NCI-H2196 treated with DMSO at 0.1 percent for 48 hours (cell line): ENCODE measurements around the gene FA2H.
"Not testable (repeated sequence)": the region's sequence is repeated elsewhere in the genome, so short reads cannot be mapped to it uniquely, and the experiment has no call there.

Source experiments
- DNase-seq: peaks from one replicate; lab custom pipeline; 2025; ENCODE audit not compliant: unreplicated experiment; lab: John Stamatoyannopoulos, UW

FA2H gene, protein sequence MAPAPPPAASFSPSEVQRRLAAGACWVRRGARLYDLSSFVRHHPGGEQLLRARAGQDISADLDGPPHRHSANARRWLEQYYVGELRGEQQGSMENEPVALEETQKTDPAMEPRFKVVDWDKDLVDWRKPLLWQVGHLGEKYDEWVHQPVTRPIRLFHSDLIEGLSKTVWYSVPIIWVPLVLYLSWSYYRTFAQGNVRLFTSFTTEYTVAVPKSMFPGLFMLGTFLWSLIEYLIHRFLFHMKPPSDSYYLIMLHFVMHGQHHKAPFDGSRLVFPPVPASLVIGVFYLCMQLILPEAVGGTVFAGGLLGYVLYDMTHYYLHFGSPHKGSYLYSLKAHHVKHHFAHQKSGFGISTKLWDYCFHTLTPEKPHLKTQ

DNA sequence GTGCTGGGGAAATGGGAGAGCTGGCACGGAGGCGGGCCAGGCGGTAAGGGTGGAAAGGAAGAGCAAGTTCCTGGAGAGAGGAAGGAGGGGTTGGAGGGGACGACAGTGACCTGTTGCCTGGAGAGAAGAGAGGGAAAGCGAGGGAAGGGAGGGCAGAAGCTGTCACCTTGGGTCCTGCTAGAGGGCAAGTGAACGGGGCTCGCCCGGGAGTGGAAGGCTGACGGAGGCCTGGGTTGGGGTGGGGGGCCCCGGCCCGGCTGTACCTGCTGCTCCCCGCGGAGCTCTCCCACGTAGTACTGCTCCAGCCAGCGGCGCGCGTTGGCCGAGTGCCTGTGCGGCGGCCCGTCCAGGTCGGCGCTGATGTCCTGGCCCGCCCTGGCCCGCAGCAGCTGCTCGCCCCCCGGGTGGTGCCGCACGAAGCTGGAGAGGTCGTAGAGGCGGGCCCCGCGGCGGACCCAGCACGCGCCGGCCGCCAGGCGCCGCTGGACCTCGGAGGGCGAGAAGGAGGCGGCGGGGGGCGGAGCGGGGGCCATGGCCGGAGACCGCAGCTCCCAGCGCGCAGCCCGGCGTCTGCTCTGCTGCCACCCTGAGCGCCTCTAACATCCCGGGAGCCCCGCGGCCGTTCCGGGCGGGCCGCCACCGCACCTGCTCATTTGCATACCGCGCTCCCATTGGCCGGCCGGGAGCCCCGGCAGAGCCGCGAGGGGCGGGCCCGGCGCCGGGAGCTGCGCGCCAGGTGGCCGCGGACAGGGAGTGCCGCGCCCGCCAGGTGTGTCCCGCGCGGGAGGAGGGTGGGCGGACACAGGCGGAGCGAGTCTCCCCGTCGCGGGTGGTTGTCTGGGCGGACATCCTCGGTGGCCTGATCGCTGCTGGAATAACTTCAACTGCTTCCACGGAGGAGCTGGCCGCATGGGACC is at the start of gene FA2H:
Gene FA2H (minus strand): TSS at position 598 of the 917 bp plus-strand sequence. CDS start 65 bp downstream, at position 533.
- peak; percentile 53 for DNase-seq

DNA sequence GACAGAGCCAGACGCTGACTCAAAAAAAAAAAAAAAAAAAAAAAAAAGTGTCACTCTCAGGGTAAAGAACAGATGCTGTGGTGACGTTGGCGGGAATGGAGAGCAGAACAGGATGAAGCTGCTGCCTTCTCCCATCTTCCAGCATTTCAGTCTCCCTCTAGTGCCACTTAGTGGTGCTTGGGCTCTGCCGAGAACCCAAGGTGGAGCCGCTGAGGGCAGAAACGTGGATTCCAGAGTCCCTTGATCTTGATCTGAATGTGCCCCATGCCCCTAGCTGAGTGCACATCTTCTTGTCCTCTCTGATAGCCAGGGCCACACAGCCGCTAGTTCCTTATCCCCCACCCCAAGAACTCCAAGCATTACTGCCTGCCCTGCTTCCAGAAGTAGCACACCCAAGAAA is 43.2 kb upstream of the FA2H start:
- no peak for DNase-seq

DNA sequence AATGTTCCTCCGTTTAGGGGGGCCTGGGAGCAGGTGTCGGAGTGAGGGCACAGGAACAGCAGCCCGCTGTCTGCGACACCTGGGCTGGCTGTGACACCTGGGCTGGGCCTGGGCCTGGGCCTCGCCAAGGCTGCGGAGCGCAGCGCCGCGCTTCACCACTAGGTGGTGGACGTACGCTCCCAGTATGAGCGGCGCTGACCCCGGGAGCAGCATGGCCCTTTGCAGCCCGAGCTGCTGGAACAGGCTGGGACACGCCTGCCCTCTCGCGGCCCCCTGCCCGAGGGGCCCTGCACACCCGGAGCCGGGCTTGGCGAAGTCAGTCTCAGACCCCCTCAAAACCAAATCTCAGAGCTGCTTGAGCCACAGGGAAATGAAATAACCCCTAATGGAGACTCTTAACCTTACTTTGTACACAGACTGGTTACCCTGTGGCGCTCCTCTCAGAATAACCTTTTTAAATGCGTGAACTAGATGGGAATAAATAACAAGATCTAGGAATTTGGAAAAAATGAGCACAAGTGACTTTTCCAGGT is 38.6 kb upstream of the FA2H start:
- DNase-seq, result peak; percentile 0

DNA sequence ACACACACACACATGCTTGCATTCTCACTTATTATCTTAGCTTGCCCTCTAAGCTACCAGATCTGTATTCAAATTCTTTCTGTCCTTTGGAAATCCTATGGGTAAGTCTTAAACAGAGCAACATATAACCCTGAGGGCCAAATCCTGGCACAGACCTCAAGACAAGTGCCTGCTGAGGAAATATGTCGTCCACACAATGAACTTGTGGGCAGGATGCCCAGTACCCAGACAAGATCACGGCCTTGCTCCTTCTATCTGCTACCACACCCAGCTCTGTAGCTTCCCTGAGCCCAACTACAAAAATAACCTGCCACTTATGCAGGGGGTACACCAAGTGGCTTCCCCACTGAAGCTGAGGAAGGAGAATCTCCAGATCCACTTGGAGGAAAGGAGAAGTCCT is 37.3 kb upstream of the FA2H start:
- no peak for DNase-seq

DNA sequence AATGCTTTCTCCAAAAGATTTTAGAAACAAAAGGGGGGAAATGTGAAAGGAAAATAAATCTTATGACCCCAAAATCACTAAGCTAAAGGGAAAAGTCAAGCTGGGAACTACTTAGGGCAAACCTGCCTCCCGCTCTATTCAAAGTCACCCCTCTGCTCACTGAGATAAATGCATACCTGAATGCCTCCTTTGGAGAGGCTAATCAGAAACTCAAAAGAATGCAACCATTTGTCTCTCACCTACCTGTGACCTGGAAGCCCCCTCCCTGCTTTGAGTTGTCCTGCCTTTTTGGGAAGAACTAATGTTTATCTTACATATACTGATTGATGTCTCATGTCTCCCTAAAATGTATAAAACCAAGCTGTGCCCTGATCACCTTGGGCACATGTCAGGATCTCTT is 36.6 kb upstream of the FA2H start:
- DNase-seq, result not testable (repeated sequence)

DNA sequence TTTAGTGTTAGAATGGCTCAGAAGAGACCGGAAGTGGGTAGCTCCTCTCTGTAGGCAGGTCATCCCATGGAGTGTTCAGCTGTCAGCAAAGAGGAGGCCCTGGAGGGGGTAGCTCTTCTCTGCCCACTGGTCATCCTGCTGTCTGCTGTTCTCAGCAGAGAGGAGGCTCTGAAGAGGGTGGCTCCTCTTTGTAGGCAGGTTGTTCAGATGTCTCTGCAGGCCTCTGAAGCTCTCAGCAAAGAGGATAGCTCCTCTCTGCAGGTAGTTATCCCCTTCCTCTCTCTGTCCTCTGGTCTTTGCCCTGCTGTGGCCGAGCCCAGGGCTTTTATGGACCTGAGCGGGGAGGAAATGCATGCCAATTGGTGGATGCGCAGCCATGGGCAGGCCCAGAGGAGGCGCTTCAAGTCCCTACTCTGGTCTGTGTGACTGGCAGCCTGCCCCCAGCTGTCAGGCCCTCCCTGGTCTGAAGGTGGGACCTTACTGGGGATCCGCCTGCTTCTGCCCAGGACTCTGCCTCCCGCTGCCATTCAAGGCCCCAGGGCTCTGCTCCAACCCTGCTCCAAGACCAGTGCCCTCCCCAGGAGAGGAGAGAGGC is 32.5 kb upstream of the FA2H start:
- no peak for DNase-seq

DNA sequence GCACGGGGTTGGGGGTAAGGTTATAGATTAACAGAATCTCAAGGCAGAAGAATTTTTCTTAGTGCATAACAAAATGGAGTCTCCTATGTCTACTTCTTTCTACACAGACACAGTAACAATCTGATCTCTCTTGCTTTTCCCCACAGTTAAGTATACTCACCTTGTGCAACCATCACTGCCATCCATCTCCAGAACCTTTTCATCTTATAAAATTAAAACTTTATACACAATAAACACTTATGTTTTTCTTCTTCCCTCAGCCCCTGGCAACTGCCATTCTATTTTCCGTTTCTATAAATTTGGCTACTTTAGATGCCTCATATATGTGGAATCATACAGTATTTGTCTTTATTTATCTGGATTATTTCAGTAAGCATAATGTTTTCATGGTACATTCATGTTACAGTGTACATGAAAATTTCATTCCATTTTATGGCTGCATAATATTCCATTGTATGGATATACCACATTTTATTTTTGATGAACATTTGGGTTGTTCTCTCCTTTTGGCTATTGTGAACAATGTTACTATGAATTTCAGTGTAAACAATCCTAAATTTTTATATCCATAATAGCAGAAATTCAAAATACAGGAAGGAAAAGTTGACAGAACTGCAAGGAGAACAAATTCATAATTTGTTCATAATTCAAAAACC is 25.7 kb upstream of the FA2H start:
- DNase-seq, result no peak

DNA sequence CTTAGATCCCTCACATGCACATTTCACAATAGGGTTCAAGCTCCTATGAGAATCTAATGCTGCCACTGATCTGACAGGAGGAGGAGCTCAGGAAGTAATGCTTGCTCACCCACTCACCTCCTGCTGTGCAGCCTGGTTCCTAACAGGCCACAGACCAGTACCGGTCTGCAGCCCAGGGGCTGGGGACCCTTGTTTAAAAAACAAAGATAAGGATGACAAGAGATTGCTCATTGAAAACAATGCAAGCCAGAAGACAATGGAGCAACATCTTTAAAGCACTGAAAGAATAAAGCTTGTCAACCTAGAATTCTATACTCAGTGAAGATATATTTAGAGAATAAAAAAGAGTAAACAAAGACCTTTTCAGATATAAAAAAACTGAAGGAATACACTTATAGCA is 22.8 kb upstream of the FA2H start:
- DNase-seq, result no peak

DNA sequence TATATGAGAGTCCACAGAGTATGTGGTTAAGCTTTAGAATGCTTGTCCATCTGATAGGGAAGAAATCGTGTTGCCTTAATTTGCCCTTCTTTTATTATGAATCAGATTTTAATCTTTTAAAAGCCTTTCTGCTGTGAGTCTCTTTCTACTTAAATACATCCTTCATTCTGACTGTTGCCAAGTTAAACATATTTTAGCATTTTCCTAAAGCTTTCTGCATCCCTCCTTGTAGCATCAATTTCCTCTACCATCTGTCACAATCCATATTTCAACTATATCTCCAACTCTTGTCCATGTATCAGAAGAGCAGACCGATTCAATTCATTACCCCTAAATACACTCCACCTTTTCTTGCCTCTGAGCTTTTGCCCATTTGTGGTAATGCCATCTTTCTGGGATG is 20.5 kb upstream of the FA2H start:
- DNase-seq, result no peak

DNA sequence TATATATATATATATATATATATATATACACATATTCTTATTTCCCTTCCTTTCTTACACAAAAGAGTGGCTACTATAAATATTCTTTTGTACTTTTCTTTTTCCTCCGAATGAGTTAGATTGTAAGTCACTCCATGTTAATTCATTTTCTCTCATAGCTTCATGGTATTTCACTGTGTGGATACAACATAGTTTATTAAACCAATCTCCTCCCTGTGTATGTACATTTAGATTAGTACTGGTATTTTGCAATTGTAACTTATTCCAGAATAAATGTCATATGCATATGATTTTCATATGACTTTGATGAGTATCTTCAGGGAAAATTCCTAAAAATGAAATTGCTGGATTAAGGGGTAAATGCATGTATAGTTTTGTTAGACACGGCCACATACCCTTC is 20.0 kb upstream of the FA2H start:
- DNase-seq, result no peak

DNA sequence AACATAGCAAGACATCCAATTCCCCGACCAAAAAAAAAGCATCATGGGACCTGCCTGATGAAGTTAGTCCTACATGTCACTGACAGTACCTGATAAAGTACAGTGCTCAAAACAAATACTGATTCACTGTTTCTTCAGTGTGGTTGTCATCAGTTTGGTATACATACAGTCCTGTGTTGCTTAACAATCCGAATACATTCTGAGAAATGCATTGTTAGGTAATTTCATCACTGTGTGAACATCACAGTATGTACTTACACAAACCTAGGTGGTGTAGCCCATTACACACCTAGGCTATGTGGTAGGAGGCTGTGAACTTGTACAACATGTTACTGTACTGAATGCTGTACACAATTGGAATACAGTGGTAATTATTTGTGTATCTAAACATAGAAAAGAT is 19.0 kb upstream of the FA2H start:
- no peak for DNase-seq

DNA sequence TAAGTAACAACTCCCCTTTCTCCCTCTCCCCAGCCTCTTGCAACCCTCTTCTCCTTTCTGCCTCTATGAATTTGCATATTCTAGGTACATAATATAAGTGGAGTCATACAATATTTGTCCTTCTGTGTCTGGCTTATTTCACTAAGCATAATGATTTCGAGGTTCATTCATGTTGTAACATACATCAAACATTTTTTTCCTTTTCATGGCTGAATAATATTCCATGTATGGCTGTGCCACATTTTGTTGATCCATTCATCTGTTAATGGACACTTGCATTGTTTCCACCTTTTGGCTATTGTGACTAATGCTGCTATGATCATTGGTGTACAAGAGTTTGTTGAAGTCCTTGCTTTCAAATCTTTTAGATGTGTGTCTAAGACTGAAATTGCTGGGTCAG is 17.6 kb upstream of the FA2H start:
- DNase-seq, result no peak

DNA sequence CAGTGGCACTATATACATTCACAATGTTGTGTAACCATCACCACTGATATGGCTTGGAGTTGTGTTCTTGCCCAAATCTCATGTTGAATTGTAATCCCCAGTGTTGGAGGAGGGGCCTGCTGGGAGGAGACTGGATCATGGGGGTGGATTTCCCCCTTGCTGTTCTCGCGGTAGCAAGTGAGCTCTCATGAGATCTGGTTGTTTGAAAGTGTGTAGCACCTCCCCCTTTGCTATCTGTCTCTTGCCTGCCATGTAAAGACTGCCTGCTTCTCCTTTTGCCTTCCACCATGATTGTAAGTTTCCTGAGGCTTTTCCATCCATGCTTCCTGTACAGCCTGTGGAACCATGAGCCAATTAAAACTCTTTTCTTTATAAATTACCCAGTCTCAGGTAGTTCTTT is 17.1 kb upstream of the FA2H start:
- not testable (repeated sequence) for DNase-seq

DNA sequence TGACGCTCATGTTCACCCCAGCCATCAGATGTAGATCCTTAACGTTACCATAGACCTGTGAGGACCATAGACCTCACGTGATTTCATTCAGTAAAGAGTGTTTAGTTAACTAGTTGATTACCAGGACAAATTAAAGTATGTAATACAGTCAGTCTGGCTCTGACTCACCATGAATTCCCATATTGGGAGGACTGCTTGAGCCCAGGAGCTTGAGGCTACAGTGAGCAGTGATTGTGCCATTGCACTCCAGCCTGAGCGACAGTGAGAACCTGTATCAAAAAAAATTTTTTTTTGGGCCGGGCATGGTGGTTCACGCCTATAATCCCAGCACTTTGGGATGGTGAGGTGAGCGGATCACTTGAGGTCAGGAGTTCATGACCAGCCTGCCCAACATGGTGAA is 13.5 kb upstream of the FA2H start:
- no peak for DNase-seq

DNA sequence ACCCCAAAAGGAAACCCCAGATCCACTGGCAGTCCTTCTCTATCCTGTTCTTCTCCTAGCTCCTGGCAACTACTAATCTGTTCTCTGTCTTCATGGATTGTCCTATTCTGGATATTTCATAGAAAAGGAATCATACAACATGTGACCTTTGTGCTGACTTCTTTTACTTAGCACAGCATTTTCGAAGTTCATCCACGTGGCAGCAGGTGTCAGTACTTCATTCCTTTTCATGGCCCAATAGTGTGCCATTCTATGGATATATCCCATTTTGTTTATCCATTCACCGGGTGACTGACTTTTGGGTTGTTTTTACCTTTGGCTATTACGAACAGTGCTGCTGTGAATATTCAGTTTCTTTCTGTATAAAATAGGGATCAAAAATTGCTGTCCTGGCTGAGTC is 10.4 kb upstream of the FA2H start:
- DNase-seq, result no peak

DNA sequence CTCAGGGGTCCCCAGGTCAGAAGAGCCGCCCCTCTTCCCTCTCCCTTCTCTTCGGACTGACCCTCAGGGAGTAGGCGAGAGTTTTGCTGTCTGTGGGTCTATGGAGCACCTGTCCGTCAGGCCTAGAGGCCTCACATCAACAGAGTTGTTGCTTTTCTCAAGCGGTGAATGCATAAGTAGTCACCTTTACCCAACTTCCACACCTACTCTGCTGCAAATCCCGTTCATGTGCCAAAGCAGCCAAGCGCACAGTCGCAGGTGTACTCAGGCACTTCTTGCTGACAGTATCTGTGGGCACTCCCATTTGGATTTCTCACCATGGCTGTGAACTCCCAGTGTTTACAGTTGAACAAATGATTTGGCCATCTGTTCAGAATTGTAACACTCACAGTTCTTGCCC is 4.0 kb upstream of the FA2H start:
- DNase-seq, result no peak

DNA sequence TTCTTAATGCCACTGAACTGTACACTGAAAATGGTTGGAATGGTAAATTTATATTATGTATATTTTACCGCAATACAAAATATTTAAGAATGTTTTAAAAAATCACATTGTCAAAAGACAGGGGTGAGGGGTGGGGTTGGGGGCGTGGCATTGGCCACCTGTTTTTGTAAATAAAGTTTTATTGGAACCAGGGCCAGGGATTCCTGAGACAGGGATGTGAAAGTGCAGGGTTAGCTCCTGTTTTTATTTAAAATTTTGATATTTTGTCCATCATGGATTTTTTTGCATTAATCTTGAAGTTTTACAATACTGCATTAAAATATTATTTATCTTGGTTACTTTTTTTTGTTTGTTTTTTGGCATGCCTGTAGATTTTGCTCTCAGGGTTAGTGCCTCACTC is 2.3 kb upstream of the FA2H start:
- DNase-seq, result no peak

DNA sequence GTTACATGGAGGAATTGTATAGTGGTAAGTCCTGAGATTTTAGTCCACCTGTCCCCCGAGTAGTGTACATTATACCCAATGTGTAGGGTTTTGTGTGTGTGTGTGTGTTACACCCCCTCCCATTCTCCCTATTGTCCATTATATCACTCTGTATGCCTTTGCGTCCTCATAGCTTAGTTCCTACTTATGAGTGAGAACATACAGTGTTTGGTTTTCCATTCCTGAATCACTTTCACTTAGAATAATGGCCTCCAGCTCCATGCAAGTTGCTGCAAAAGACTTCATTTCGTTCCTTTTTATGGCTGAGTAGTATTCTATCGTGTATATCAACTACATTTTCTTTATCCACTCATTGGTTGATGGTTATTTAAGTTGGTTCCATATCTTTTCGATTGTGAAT is 635 bp upstream of the FA2H start:
- no peak for DNase-seq

DNA sequence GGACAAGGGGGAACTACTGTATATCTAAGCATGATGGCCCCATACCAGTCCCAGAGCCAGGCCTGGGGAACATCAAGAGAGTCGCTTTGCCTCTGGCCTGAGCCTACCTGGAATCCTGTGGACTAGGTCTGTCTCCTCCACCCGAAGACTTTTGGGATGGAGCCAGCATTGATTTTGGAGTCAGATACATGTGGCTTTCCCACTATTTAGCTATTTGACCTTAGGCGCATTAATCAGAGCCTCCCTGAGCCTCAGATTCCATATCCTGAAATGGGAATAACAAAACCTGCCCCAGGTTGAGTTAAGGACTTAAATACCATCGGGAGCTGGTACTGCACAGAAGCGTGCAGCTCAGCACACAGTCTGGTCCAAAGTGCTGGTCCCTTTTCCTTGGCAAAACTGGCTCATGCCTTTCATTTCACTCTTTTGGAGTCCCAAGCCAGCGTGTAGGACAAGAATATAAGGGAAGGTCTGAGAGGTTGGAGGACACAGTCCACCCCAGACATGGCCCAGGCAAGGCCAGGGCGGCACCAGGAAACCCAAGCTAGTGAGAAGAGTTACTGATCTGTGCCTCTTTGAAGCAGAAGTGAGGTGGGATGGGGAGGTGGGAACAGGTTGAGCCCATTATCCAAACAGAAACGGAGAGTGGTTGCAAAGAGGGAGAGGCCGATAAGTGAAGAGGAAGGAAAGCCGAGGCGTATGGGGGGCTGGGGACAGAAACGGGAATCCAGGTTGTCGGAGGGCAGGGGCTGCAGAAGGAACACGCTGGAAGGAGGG is 986 bp downstream of the FA2H start:
- no peak for DNase-seq

DNA sequence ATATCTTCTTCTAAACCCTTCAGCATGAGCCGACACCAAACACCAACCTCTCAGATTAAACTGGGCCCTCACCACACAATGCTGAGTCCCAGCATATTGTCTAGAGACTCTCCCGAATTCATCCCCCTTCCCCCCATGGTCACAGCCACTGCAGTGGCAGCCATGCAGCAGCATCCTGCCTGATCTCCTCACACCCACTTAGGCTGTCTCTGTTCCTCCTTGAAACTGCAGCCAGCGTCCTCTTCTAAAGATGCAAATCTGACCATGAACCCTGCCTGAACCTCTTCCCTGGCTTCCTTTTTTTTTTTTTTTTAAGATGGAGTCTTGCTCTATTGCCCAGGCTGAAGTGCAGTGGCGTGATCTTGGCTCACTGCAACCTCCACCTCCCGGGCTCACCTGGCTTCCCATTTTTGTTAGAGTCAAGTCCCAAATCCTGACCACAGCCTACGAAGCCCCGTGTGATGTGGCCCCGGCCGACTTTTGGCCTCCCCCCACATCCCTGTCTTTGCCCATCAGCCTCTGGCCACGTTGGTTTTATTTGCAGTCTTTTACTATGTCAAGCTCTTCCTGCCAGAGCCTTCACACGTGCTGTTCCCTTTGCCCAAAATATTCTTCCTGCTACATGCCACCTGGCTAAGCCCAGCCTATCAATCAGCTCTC is 2.8 kb downstream of the FA2H start:
- DNase-seq, result no peak
